HG03196 (cell line): Measurements from ENCODE around the gene DCC.

Experiments
- ATAC-seq: cut with Tn5 transposase; IDR thresholded peaks from one replicate; pipeline ENCODE4 v1.9.1; 2021; ENCODE audit not compliant: unreplicated experiment

DCC gene

GRCh38 chr18:52766002-52766545 lies 426.1 kb downstream of the DCC start:
- no peak for ATAC-seq

DNA sequence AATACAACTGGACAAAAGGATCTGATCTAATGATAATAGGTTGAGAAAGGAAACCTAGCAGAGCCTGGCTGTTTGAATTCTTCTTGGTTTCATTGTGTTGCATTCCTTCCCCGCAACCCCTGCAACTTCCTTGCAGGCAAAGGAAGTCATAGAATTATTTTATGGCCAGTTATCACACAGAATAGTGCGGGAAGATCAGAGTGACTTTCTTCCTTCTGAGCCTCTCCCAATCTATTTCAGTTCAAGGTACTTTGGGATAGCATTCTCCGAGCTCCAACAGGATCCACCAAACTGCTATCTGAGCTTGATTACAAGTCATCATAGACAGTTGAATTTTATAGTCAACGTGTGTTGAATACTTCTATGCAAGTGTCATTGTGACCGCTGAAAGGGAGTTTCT lies 441.1 kb downstream of the DCC start:
- no peak for ATAC-seq

DNA sequence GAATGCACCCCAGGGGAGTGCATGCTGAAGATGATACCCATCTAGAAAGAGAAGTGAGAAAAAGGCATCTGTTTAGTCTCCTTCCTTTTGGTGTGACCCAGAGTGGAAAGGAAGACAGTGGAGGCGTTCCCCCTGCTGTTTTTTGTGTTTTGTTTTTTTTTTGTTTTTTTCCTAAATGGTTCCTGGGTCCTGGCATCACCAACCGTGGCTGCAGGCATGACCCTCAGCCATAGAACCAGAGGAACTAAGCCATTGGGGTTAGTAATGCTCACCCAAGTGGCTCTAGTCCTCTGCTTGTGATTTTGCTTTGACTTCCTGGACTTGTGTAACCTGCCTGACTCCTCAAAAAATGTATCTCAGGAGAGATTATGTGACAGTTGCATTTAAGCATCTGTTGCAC lies 451.3 kb downstream of the DCC start:
- no peak for ATAC-seq

DNA sequence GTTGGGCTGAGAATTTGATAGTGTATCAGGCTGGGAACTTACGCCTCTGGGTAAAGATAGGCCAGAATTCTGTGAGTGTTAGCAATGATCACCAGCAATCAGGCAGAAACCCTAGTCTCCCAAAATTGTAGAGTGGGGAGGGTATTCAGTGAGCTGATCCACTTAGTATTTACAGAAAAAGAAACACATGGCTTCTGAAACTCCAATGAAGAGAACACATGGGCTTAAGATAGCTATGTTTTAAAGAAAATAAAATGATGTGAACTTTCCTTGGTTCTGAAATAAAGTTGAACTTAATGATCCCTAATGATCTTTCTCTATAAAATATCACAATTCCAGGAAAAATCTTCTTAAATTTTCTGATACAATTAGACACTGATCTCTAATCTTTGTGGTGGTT lies 472.8 kb downstream of the DCC start:
- no peak for ATAC-seq

GRCh38 chr18:52813635-52814416 lies 473.8 kb downstream of the DCC start:
- ATAC-seq, result no peak

GRCh38 chr18:52815651-52816050 lies 475.7 kb downstream of the DCC start:
- ATAC-seq, result no peak

DNA sequence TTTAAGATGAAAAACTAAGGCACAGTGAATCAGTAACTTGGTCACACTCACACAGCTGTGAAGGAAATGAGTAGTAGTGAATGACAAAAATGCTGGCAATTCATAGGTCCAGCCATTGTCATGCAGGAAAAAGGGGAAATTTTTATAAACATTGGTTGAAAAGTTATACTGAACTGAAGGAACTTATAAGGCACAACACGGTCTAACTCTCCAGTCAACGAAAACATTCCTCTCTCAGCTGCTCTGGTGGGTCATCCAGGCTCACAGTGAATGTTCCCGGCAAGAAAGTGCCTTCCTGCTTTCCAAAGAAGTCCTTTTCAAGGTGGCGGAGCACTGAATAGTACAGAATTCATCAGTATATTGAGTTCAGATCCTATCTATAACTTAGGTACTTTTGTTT lies 476.1 kb downstream of the DCC start:
- no peak for ATAC-seq

DNA sequence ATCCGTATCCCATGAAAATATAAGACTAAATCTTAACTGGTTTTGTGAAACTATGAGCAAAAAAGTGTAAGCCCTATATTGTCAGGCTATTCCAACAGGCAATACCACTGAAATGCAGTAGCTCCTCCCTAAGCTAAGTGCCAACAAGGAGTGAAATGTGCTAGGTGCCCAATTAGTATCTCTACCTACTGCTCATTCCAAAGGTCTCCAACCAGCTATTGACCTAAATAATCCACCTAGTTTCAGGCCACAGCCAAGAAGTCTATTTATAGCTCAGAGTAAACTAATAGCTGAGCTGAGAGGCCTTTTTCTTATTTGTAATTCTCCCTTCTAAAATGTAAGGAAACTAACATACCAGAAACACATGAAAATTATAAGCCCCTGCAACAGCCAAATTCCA lies 482.2 kb downstream of the DCC start:
- ATAC-seq, result no peak

GRCh38 chr18:52824126-52824525 lies 484.1 kb downstream of the DCC start:
- ATAC-seq, result no peak

DNA sequence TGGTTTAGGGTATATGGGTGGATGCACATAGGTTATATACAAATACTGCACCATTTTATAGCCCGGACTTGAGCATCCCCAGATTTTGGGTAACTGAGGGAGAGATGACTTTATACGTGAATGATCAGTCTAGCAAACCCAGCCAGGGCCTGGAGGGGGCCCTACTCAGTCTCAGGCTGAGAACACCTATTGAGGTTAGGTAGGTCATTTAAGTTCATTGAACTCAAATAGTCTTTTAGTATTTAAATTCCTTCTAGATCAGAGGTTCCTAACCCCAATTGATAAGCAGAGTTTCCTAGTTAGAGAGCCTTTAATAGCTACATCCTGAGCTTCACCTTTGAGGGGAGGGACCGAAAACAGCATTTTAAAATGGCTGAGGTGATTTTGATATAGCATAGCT lies 487.0 kb downstream of the DCC start:
- no peak for ATAC-seq

DNA sequence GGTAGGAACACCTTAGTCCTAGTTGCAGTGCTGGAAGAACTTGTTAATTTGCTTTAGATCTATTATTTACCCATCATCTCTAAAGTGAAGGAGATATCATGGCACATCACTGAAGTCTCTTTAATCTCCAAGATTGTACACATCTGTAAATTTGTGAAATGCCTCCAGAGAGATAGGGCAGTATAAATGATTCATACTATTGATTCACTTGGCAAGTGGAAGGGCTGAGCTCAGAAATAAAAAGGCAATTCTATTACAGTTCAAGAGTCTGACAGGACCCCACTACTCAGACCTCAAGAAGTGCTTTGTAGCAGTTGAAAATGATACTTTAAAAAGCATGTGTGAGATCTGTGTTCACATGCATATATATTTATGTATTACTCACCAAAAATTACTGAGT lies 489.3 kb downstream of the DCC start:
- no peak for ATAC-seq

- no peak for ATAC-seq
Observed at GRCh38 chr18:52829876-52830405, 489.9 kb downstream of the DCC start.

GRCh38 chr18:52844323-52844722 lies 504.3 kb downstream of the DCC start:
- no peak for ATAC-seq

DNA sequence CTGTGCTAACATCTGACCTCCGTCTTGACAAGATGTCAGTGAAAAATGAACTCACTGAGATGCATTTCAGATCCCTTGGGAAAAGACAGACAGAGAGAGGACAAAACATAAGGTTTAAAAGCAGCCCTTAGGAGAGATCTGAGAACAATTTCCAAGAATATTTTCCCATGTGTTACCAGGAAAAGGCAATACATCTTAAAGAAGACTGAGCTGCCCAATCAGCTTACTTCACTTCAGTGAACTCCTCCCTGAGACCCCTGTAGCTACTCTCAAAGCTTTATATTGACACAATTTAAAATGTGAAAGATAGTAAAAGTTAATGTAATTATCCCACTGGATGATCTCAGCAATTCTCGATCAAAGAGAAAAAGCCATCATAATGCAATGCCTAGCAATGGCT lies 505.0 kb downstream of the DCC start:
- no peak for ATAC-seq

DNA sequence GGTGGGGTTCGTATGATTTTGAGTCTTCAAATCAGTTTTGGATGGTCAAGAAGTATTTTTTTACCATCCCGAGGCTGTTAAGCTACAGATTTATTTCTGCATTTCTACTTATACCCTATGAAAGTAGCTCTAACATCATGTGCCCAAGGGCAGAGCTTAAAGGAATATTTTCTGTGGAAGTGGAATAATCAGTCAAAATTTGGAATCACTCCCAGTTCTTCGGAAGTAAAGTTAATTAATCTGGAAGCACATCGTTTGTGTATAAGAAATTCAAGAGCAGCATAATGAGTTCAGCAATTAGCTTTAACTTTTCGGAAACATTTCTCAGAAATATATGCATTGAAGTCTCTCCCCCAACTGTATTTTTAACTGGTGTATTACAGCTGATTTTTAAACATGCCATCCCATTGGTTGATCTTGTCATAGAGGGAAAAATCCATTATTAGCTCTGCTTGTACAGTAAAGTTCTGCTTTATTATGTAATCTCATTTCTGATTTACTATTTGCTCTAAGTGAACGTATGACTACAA lies 510.1 kb downstream of the DCC start:
- ATAC-seq, result no peak

DNA sequence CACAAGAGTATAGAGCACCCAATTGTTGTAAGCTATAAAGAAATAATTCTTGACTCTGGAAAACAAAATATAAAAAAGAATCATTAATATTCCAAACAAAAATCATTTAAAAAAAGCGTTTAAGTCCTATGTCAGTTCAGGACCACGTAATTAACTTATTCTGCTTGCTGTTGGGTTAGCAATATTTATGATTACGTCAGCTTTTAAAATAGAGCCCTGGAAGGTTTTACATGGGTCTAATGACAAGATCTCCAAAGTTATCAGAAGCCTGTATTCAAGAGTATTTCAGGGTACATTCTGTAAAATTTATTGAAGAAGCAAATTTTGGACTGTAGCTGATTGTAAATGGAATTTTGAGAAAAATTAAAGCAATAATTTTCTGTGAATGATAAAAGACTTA lies 521.6 kb downstream of the DCC start:
- no peak for ATAC-seq

- no peak for ATAC-seq
Observed at GRCh38 chr18:52869349-52869923, 529.4 kb downstream of the DCC start.

- ATAC-seq, result no peak
Observed at GRCh38 chr18:52869942-52870907, 530.2 kb downstream of the DCC start.

- ATAC-seq, result no peak
Observed at GRCh38 chr18:52874774-52875173, 534.8 kb downstream of the DCC start.

DNA sequence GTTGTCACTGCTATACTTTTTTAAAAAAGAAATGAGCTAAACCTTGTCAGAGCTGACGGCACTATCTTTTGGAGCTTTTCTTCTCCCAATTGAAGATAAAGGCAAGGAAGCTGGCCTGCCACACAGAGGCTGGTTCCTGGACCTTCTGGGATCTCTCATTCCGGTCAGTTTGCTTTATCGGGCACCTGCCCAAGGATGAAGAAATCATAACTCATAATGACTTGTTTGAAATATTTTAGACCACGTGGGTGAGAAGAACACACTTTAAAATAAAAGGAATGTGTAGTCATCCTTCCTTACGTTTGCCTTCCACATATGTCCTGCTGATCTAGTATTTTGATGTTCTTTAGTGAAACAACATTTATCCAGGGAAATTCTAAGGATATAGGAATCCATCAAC lies 535.7 kb downstream of the DCC start:
- ATAC-seq, result no peak

- no peak for ATAC-seq
Observed at GRCh38 chr18:52888014-52888413, 548.0 kb downstream of the DCC start.
